SK-N-SH (cell line): ENCODE measurements around the gene MED26. TPM values are rescaled to one million over a fixed set of nuclear protein-coding genes. Genes with fewer than 3 reads are reported as not detected.

Source experiments
- CTCF ChIA-PET: fragments of 300-600, 350-600 bp; formaldehyde crosslinking; extraction: SDS; loops from one replicate; lab custom pipeline; 2021; lab: Yijun Ruan, JAX
- POLR2A ChIA-PET: fragments of 350-600 bp; sonication (Branson Sonifier 250); formaldehyde crosslinking; extraction: SDS; loops from one replicate; lab custom pipeline; 2020; ENCODE audit warnings: antibody characterized with exemption, inconsistent platforms; lab: Yijun Ruan, JAX
- DNase-seq: peaks from one replicate; pipeline ENCODE4 v3.0.0; 2012
- H2AFZ ChIP-seq: fragments of 200-600 bp; sonication (generic); 2 replicates; pipeline ENCODE4 v1.8.1; 2016; ENCODE audit warnings: antibody characterized with exemption, mild to moderate bottlenecking, low read depth
- H3F3A ChIP-seq: fragments of 200-600 bp; sonication (generic); replicated peaks from 2 replicates; pipeline ENCODE3; 2016; ENCODE audit warnings: antibody characterized with exemption, mild to moderate bottlenecking; ENCODE audit not compliant: insufficient read depth
- H3K27ac ChIP-seq, 2 experiments: fragments of 200-500 bp in 1 of 2; fragments of 200-600 bp in 1 of 2; sonication (Bioruptor generic) in 1 of 2; sonication (generic), shearing (Covaris generic) in 1 of 2; 2 replicates each; pipeline versions ENCODE4 v1.5.1 to v1.6.1; 2014 to 2016; ENCODE audit warnings: low read depth in 2 of 2, inconsistent platforms in 1 of 2, low read length in 1 of 2, mild to moderate bottlenecking in 1 of 2, mixed read lengths in 1 of 2
- H3K27me3 ChIP-seq: fragments of 200-600 bp; sonication (generic), shearing (Covaris generic); 2 replicates; pipeline ENCODE4 v1.6.1; 2016; ENCODE audit warnings: mixed run types; ENCODE audit not compliant: insufficient read depth
- H3K36me3 ChIP-seq, 2 experiments: fragments of 200-500 bp in 1 of 2; fragments of 200-600 bp in 1 of 2; sonication (Bioruptor generic) in 1 of 2; sonication (generic) in 1 of 2; replicated peaks in 1 of 2; 2 replicates each; pipeline versions ENCODE3 to v1.5.1; 2014 to 2016; ENCODE audit warnings: low read length in 1 of 2, mild to moderate bottlenecking in 1 of 2; ENCODE audit not compliant: insufficient read depth in 2 of 2, control insufficient read depth in 1 of 2
- H3K4me1 ChIP-seq, 2 experiments: fragments of 200-500 bp in 1 of 2; fragments of 200-600 bp in 1 of 2; sonication (Bioruptor generic) in 1 of 2; sonication (generic), shearing (Covaris generic) in 1 of 2; 2 replicates each; pipeline versions ENCODE4 v1.5.1 to v1.6.1; 2014 to 2016; ENCODE audit warnings: low read depth in 1 of 2, low read length in 1 of 2, mixed run types in 1 of 2; ENCODE audit not compliant: insufficient read depth in 2 of 2, control insufficient read depth in 1 of 2
- H3K4me2 ChIP-seq: fragments of 200-600 bp; sonication (generic), shearing (Covaris generic); 2 replicates; pipeline ENCODE4 v1.6.1; 2017; ENCODE audit warnings: mixed run types
- H3K4me3 ChIP-seq, 2 experiments: fragments of 200-500 bp in 1 of 2; fragments of 200-600 bp in 1 of 2; sonication (Bioruptor generic) in 1 of 2; sonication (generic), shearing (Covaris generic) in 1 of 2; 2 replicates each; pipeline versions ENCODE4 v1.5.1 to v1.8.1; 2014 to 2016; ENCODE audit warnings: low read depth in 2 of 2, inconsistent platforms in 1 of 2, low read length in 1 of 2, mild to moderate bottlenecking in 1 of 2, mixed read lengths in 1 of 2, moderate library complexity in 1 of 2
- H3K79me2 ChIP-seq: fragments of 200-600 bp; sonication (generic); 2 replicates; pipeline ENCODE4 v1.8.1; 2017; ENCODE audit warnings: mild to moderate bottlenecking; ENCODE audit not compliant: insufficient read depth
- H3K9ac ChIP-seq: fragments of 200-600 bp; sonication (generic); 2 replicates; pipeline ENCODE4 v1.6.1; 2017; ENCODE audit warnings: mixed run types
- H3K9me2 ChIP-seq: fragments of 200-600 bp; sonication (generic); 2 replicates; pipeline ENCODE4 v1.6.1; 2017; ENCODE audit warnings: mixed run types
- H3K9me3 ChIP-seq: fragments of 200-600 bp; sonication (generic); 2 replicates; pipeline ENCODE4 v1.6.1; 2017; ENCODE audit warnings: mixed run types, mild to moderate bottlenecking, moderate library complexity
- H4K20me1 ChIP-seq: fragments of 200-600 bp; sonication (generic); 2 replicates; pipeline ENCODE4 v1.6.1; 2017; ENCODE audit warnings: mild to moderate bottlenecking, mixed run types; ENCODE audit not compliant: insufficient read depth
- GABPA ChIP-seq: IDR thresholded peaks from 2 replicates; pipeline ENCODE4 v1.4.0; 2012; ENCODE audit warnings: low read depth, mild to moderate bottlenecking
- GATA2 ChIP-seq: sonication (generic); formaldehyde crosslinking; IDR thresholded peaks from 2 replicates; pipeline ENCODE4 v1.5.0; 2020; ENCODE audit warnings: mild to moderate bottlenecking, missing genetic modification reagents
- JUND ChIP-seq: IDR thresholded peaks from 2 replicates; pipeline ENCODE4 v1.4.0; 2012
- POLR2AphosphoS5 ChIP-seq: IDR thresholded peaks from 2 replicates; pipeline ENCODE4 v1.6.1; 2012; ENCODE audit warnings: low read depth, low read length
- RAD21 ChIP-seq: IDR thresholded peaks from 2 replicates; pipeline ENCODE4 v1.6.1; 2012; ENCODE audit warnings: mild to moderate bottlenecking, low read length
- SMC3 ChIP-seq: IDR thresholded peaks from 2 replicates; pipeline ENCODE4 v1.6.1; 2012; ENCODE audit warnings: low read depth, low read length, improper control_type of control experiment
- TAF1 ChIP-seq: IDR thresholded peaks from 2 replicates; pipeline ENCODE4 v1.6.1; 2012; ENCODE audit warnings: low read depth, mild to moderate bottlenecking, low read length, moderate library complexity, borderline replicate concordance
- TEAD4 ChIP-seq: IDR thresholded peaks from 2 replicates; pipeline ENCODE4 v1.4.0; 2012; ENCODE audit warnings: mild to moderate bottlenecking, borderline replicate concordance; ENCODE audit not compliant: insufficient read depth
- WGBS: methylation state at CpG from one replicate; pipeline ENCODE4 v1.1.6; 2017; ENCODE audit warnings: low lambda C conversion rate; 5-methylcytosine and 5-hydroxymethylcytosine counted together
- polyA plus RNA-seq, 3 experiments: library from polyadenylated mRNA; depleted of rRNA; stranded (reverse); fragments of >200 nt; gene quantifications; 2 replicates each; pipeline ENCODE4 v1.2.3, GENCODE V29; 2012
- TF ChIP-seq, protein P1 (sequence below): IDR thresholded peaks from 2 replicates; pipeline ENCODE4 v1.6.1; 2012; ENCODE audit warnings: mild to moderate bottlenecking, low read depth, low read length, moderate library complexity
- TF ChIP-seq, protein P2 (sequence below): IDR thresholded peaks from 2 replicates; pipeline ENCODE4; 2012
- TF ChIP-seq, protein P3 (sequence below): fragments of 200-600 bp; sonication (generic); IDR thresholded peaks from 2 replicates; pipeline ENCODE4 v1.6.1; 2017; ENCODE audit warnings: antibody characterized with exemption, mild to moderate bottlenecking, moderate library complexity
- TF ChIP-seq, protein P4 (sequence below): IDR thresholded peaks from 2 replicates; pipeline ENCODE4 v1.4.0; 2012; ENCODE audit warnings: low read depth, borderline replicate concordance

MED26 gene
- polyA plus RNA-seq, 1 of the 3 experiments (the other 2 are of a cell fraction) = 3.5 TPM

DNA sequence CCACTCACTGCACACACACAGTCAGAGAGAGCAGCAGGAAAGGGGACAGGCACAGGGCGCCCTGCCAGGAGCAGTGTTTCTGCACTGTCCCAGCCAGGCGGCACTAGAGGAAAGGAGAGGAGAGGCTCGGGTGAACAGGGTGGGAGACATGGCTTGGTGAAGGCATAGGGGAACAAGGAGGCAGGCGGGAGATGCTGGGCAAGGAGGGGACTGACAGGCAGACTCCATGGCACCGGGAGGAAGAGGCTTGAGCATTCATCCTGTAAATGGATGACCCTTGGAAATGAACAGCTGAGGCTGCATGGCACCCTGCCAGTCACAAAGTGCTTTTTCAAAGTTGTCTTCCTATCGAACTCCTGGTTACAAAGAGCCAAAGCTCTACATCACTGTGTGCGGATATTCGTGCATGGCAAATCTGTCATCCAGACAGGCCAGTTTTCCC is 22.4 kb downstream of the MED26 start:
- no peak overlapping the region for H3K4me3 ChIP-seq
- H4K20me1 ChIP-seq = peaks cover 93% of the 10 kb centered on the region
- H3K4me1 ChIP-seq = peaks cover 4 to 31% of the 10 kb centered on the region in 2 experiments; a peak in 2 of 4 replicates
- no peaks in the 10 kb centered on the region for H3F3A ChIP-seq
- H3K79me2 ChIP-seq = peaks cover 100% of the 10 kb centered on the region
- CTCF ChIA-PET = no interaction called here
- no peaks in the 10 kb centered on the region for H3K9me2 ChIP-seq
- no peaks in the 10 kb centered on the region for H3K9me3 ChIP-seq
- peak overlapping the region; percentile 15; the same call in 1 of the 2 replicates for H3K4me2 ChIP-seq
- TF ChIP-seq RAD21 (peak; percentile 36; the same call in 1 of the 2 replicates), POLR2AphosphoS5 (no peak)
- POLR2A ChIA-PET = no interaction called here
- DNase-seq = peak; percentile 38
- H3K9ac ChIP-seq = no peak overlapping the region
- no peaks in the 10 kb centered on the region for H3K27me3 ChIP-seq
- 70% methylated on average over 8 of the region's 8 CpGs for WGBS
- H3K27ac ChIP-seq = peak overlapping the region in 1 of 2 experiments; percentile 2; a peak in 1 of 4 replicates
- no peak overlapping the region for H2AFZ ChIP-seq
- no peaks in the 10 kb centered on the region for H3K36me3 ChIP-seq

DNA sequence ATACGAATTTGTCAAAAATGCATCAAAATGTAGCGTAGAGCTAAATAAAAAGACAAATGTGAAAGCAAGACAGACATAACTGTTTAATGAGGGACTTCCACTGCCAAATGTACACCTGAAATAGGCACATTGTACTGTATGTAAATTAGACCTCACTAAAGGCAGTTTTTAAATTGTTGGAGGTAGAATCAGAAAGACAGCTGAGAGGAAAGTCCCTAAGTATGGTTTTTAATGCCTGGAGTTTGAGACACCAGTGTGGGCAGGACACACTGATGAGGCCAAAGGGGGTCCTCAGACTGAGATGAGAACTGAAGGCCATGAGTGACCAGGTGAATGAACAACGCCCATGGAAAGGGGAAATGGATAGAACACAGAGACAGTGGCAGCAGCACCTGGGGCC is 22.9 kb downstream of the MED26 start:
- POLR2A ChIA-PET = no interaction called here
- peaks cover 100% of the 10 kb centered on the region for H3K79me2 ChIP-seq
- no peaks in the 10 kb centered on the region for H3K9me2 ChIP-seq
- CTCF ChIA-PET = no interaction called here
- TF ChIP-seq, protein P1, sequence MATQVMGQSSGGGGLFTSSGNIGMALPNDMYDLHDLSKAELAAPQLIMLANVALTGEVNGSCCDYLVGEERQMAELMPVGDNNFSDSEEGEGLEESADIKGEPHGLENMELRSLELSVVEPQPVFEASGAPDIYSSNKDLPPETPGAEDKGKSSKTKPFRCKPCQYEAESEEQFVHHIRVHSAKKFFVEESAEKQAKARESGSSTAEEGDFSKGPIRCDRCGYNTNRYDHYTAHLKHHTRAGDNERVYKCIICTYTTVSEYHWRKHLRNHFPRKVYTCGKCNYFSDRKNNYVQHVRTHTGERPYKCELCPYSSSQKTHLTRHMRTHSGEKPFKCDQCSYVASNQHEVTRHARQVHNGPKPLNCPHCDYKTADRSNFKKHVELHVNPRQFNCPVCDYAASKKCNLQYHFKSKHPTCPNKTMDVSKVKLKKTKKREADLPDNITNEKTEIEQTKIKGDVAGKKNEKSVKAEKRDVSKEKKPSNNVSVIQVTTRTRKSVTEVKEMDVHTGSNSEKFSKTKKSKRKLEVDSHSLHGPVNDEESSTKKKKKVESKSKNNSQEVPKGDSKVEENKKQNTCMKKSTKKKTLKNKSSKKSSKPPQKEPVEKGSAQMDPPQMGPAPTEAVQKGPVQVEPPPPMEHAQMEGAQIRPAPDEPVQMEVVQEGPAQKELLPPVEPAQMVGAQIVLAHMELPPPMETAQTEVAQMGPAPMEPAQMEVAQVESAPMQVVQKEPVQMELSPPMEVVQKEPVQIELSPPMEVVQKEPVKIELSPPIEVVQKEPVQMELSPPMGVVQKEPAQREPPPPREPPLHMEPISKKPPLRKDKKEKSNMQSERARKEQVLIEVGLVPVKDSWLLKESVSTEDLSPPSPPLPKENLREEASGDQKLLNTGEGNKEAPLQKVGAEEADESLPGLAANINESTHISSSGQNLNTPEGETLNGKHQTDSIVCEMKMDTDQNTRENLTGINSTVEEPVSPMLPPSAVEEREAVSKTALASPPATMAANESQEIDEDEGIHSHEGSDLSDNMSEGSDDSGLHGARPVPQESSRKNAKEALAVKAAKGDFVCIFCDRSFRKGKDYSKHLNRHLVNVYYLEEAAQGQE = no peak
- H3K4me2 ChIP-seq = no peak overlapping the region
- no peaks in the 10 kb centered on the region for H3F3A ChIP-seq
- DNase-seq = no peak
- WGBS = 95% methylated on average over 3 of the region's 3 CpGs
- no peak overlapping the region for H2AFZ ChIP-seq
- H4K20me1 ChIP-seq = peaks cover 93% of the 10 kb centered on the region
- no peak overlapping the region for H3K9ac ChIP-seq
- H3K4me1 ChIP-seq = peaks cover 4 to 35% of the 10 kb centered on the region in 2 experiments; a peak in 2 of 4 replicates
- no peaks in the 10 kb centered on the region for H3K36me3 ChIP-seq
- H3K27me3 ChIP-seq = no peaks in the 10 kb centered on the region
- no peaks in the 10 kb centered on the region for H3K9me3 ChIP-seq
- H3K4me3 ChIP-seq = no peak overlapping the region
- H3K27ac ChIP-seq = no peak overlapping the region; a peak in 1 of 4 replicates

DNA sequence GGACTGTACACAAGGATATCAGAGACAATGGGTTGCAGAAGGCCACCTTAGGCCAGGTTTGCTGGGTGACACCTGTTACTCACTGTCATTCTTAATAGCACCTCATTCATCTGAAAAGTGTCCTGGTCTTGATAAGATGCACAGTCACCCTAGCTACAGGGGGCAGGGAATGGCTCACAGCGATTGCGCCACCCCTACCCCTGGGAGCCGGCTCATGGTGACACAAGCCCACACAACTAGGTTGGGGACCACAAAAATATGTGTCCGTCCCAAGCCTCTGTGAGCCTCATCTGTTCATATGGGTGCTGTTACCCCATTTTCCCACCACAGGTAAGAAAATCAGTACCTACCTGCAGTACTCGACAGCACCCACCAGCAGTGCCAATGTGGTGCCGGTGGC is 23.4 kb downstream of the MED26 start:
- H3K9me2 ChIP-seq = no peaks in the 10 kb centered on the region
- no peak overlapping the region for H3K9ac ChIP-seq
- H4K20me1 ChIP-seq = peaks cover 94% of the 10 kb centered on the region
- peaks cover 100% of the 10 kb centered on the region for H3K79me2 ChIP-seq
- H3F3A ChIP-seq = no peaks in the 10 kb centered on the region
- DNase-seq = no peak
- H3K9me3 ChIP-seq = no peaks in the 10 kb centered on the region
- ChIA-PET POLR2A (no interaction called here), CTCF (no interaction called here)
- peaks cover 4 to 40% of the 10 kb centered on the region in 2 experiments; a peak in 2 of 4 replicates for H3K4me1 ChIP-seq
- no peak overlapping the region for H2AFZ ChIP-seq
- no peak for TF ChIP-seq GABPA
- TF ChIP-seq, protein P2, sequence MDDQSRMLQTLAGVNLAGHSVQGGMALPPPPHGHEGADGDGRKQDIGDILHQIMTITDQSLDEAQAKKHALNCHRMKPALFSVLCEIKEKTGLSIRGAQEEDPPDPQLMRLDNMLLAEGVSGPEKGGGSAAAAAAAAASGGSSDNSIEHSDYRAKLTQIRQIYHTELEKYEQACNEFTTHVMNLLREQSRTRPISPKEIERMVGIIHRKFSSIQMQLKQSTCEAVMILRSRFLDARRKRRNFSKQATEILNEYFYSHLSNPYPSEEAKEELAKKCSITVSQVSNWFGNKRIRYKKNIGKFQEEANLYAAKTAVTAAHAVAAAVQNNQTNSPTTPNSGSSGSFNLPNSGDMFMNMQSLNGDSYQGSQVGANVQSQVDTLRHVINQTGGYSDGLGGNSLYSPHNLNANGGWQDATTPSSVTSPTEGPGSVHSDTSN = no peak
- no peak for TF ChIP-seq TAF1
- TF ChIP-seq SMC3 = no peak
- TF ChIP-seq JUND = no peak
- no peak for TF ChIP-seq GATA2
- TF ChIP-seq, protein P3, sequence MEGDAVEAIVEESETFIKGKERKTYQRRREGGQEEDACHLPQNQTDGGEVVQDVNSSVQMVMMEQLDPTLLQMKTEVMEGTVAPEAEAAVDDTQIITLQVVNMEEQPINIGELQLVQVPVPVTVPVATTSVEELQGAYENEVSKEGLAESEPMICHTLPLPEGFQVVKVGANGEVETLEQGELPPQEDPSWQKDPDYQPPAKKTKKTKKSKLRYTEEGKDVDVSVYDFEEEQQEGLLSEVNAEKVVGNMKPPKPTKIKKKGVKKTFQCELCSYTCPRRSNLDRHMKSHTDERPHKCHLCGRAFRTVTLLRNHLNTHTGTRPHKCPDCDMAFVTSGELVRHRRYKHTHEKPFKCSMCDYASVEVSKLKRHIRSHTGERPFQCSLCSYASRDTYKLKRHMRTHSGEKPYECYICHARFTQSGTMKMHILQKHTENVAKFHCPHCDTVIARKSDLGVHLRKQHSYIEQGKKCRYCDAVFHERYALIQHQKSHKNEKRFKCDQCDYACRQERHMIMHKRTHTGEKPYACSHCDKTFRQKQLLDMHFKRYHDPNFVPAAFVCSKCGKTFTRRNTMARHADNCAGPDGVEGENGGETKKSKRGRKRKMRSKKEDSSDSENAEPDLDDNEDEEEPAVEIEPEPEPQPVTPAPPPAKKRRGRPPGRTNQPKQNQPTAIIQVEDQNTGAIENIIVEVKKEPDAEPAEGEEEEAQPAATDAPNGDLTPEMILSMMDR = no peak
- TF ChIP-seq, protein P4, sequence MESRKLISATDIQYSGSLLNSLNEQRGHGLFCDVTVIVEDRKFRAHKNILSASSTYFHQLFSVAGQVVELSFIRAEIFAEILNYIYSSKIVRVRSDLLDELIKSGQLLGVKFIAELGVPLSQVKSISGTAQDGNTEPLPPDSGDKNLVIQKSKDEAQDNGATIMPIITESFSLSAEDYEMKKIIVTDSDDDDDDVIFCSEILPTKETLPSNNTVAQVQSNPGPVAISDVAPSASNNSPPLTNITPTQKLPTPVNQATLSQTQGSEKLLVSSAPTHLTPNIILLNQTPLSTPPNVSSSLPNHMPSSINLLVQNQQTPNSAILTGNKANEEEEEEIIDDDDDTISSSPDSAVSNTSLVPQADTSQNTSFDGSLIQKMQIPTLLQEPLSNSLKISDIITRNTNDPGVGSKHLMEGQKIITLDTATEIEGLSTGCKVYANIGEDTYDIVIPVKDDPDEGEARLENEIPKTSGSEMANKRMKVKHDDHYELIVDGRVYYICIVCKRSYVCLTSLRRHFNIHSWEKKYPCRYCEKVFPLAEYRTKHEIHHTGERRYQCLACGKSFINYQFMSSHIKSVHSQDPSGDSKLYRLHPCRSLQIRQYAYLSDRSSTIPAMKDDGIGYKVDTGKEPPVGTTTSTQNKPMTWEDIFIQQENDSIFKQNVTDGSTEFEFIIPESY = no peak
- no peak for TF ChIP-seq TEAD4
- H3K4me2 ChIP-seq = no peak overlapping the region
- H3K4me3 ChIP-seq = no peak overlapping the region
- WGBS = 87% methylated on average over 5 of the region's 6 CpGs
- no peaks in the 10 kb centered on the region for H3K36me3 ChIP-seq
- H3K27me3 ChIP-seq = no peaks in the 10 kb centered on the region
- H3K27ac ChIP-seq = no peak overlapping the region
